NT2/D1 (cell line): ENCODE results near the gene COP1.

Experiments
- SUZ12 ChIP-seq: IDR thresholded peaks from 2 replicates; pipeline ENCODE4 v1.6.1; 2011; ENCODE audit not compliant: insufficient read length, insufficient read depth; ENCODE audit errors: extremely low read depth
- YY1 ChIP-seq: IDR thresholded peaks from 2 replicates; pipeline ENCODE4 v1.6.1; 2011; ENCODE audit not compliant: insufficient read length, insufficient read depth
- ZNF274 ChIP-seq: IDR thresholded peaks from 2 replicates; pipeline ENCODE4 v1.6.1; 2011; ENCODE audit warnings: mild to moderate bottlenecking, low read depth, low read length

DNA sequence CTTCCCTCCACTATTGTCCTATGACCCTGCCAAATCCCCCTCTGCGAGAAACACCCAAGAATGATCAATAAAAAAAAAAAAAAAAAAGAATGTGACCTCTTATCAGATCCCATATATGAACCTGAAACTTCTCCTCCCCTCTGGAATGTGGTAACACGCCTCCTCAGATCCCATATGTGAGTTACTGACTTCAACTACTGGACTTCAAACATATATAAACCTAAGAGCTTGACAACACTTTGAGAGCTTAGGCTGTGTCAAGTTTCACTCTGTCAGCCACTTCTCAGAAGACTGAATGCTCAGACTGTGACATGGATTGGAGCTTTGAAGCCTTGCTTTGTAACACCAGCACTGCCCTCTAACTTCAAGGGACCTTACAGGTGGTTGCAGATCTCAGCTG is 148.4 kb downstream of the COP1 start:
- no peak for TF ChIP-seq ZNF274
- TF ChIP-seq YY1: no peak
- no peak for TF ChIP-seq SUZ12
